ENCODE data around the gene C2CD2. TPM values are rescaled to one million over a fixed set of nuclear protein-coding genes. Genes with fewer than 3 reads are reported as not detected.

The C2CD2 gene
- total and polyA plus RNA-seq, 2 experiments from 2014 or later: 8.7 to 12.4 TPM

DNA sequence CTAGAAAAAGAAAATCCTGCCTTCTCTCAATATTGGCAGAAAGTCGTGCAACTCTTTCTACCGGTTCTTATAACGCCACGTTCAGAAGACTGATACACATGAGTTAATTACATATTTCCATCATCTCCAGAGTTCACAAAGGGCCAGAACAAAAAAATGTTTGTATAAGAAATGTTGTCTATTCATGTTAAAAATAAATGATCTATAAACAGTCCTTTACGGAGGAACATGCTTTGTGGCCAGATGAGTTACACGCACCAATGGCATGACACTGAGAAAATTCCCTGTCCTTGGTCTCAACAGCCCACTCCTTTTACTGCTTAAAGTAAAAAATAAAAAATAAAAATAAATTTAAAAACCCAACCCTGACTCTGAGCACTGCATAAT is 29.5 kb downstream of the C2CD2 start:
- H3K36me3 ChIP-seq: no peaks in the 10 kb centered on the region
- TF ChIP-seq, protein P1, sequence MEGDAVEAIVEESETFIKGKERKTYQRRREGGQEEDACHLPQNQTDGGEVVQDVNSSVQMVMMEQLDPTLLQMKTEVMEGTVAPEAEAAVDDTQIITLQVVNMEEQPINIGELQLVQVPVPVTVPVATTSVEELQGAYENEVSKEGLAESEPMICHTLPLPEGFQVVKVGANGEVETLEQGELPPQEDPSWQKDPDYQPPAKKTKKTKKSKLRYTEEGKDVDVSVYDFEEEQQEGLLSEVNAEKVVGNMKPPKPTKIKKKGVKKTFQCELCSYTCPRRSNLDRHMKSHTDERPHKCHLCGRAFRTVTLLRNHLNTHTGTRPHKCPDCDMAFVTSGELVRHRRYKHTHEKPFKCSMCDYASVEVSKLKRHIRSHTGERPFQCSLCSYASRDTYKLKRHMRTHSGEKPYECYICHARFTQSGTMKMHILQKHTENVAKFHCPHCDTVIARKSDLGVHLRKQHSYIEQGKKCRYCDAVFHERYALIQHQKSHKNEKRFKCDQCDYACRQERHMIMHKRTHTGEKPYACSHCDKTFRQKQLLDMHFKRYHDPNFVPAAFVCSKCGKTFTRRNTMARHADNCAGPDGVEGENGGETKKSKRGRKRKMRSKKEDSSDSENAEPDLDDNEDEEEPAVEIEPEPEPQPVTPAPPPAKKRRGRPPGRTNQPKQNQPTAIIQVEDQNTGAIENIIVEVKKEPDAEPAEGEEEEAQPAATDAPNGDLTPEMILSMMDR (IDR thresholded peaks at IDR 0.05; ENCODE audit: low read depth, low read length): no peak
- no peak overlapping the region for H3K27ac ChIP-seq
- H3K9me3 ChIP-seq (ENCODE audit: low read depth): no peaks in the 10 kb centered on the region
- H3K27me3 ChIP-seq: no peaks in the 10 kb centered on the region
- no peak overlapping the region for H3K4me3 ChIP-seq
- no peak for DNase-seq (ENCODE audit: low read depth in 1 of 2, low spot score in 1 of 2)
- peaks cover 3% of the 10 kb centered on the region for H3K4me1 ChIP-seq (ENCODE audit: low read depth)

DNA sequence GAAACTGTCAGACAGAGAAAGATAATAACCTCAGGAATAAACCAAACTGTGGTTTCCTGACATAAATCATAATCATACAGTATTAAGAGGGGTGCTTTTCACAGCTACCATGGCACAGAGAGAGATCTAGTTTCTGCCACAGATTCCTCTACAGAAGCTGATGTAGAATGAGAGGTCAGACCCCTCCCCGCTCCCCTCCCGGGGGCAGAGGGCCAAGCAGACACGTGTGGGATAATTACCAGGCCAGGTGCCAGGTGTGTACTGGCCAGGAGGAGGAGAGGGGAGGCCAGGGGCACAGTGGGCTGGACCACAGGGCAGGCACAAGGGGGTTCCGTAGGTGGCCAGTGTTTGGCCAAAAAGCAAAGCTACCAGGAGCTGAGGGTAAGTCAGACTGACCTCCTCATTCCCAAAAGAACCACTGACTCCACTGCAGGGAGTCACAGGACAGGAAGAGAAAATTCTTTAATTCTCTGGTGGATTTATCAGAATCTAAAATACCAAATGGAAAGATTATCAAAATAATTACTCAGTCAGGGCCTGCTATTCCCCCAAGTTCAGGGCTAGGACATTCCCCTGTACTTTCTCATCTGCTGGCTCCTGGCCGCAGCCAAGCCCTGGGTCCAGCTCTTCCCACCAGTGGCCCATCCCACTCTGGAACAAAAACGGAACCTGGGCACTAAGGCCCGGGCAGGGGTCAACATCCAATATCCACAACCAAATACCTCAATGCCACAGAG is 30.0 kb downstream of the C2CD2 start:
- Histone ChIP-seq H3K36me3 (no peaks in the 10 kb centered on the region), H3K27ac (no peak overlapping the region), H3K27me3 (no peaks in the 10 kb centered on the region), H3K9me3 (ENCODE audit: low read depth) (no peaks in the 10 kb centered on the region), H3K4me1 (ENCODE audit: low read depth) (peaks cover 3% of the 10 kb centered on the region), H3K4me3 (no peak overlapping the region)
- TF ChIP-seq, protein P1 (IDR thresholded peaks at IDR 0.05; ENCODE audit: low read depth, low read length): no peak
- peak in 1 of 2 donors; percentile 25 for DNase-seq (ENCODE audit: low read depth in 1 of 2, low spot score in 1 of 2)

DNA sequence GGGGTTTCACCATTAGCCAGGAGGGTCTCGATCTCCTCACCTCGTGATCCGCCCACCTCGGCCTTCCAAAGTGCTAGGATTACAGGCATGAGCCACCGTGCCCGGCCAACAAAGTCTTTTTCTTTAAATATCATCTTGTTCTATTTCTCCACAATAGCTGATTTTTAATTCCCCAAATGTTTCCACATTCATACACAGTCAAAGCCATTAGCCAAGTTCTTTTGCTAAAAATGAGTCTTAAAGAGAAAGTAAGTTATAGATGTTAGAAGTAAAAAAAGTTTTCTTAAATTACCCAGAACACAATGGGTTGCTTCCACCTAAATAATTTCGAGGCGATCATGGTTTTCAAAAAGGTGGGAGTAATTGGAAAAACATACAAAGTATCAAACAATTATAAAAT is 30.6 kb downstream of the C2CD2 start:
- Histone ChIP-seq H3K4me1 (ENCODE audit: low read depth) (peaks cover 3% of the 10 kb centered on the region), H3K27ac (no peak overlapping the region), H3K4me3 (no peak overlapping the region), H3K9me3 (ENCODE audit: low read depth) (no peaks in the 10 kb centered on the region), H3K36me3 (no peaks in the 10 kb centered on the region), H3K27me3 (no peaks in the 10 kb centered on the region)
- DNase-seq (ENCODE audit: low read depth in 1 of 2, low spot score in 1 of 2): no peak
- TF ChIP-seq, protein P1 (IDR thresholded peaks at IDR 0.05; ENCODE audit: low read depth, low read length): no peak

DNA sequence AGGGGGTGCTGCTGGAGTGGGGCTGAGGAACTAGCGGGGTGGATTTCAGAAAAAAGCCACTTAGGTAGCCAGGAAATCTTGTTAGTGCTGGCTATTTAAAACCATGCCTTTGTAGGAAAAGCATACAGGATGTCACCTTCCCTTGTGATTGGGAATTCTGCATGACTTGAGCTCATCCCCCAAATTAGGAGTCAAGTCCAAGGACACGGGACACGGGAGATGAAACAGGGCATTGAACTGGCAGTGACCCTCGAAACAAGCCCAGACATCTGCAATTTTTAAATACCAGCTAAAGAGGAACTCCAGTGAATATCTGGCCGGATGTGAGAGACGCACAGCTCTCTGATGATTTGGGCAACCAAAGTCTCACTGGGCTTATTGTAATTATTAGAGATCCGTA is 32.8 kb downstream of the C2CD2 start:
- H3K9me3 ChIP-seq (ENCODE audit: low read depth): no peaks in the 10 kb centered on the region
- no peak overlapping the region for H3K27ac ChIP-seq
- H3K4me1 ChIP-seq (ENCODE audit: low read depth): no peaks in the 10 kb centered on the region
- no peaks in the 10 kb centered on the region for H3K36me3 ChIP-seq
- no peak for DNase-seq (ENCODE audit: low read depth in 1 of 2, low spot score in 1 of 2)
- H3K27me3 ChIP-seq: no peaks in the 10 kb centered on the region
- TF ChIP-seq, protein P1 (IDR thresholded peaks at IDR 0.05; ENCODE audit: low read depth, low read length): no peak
- H3K4me3 ChIP-seq: no peak overlapping the region

DNA sequence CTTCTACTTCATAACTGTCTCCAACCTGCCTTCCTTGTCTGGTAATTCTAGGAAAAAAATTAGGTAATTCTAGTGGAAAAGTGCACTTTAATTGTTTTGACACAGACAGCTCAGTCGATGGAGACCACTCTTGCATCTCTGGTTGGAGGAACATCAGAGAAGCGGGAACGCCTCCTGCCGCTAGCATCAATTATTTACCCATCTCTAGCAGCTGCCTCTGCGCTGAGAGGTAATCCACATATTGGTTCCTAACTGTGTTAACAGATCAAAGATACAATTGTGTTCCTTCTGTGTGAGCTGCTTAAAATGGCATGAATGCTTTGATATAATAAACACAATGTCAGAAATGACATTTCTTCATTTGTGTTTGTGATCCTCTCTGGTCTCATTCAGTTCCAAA is 33.3 kb downstream of the C2CD2 start:
- TF ChIP-seq, protein P1 (IDR thresholded peaks at IDR 0.05; ENCODE audit: low read depth, low read length): no peak
- Histone ChIP-seq H3K27ac (no peak overlapping the region), H3K36me3 (no peaks in the 10 kb centered on the region), H3K4me1 (ENCODE audit: low read depth) (no peaks in the 10 kb centered on the region), H3K27me3 (no peaks in the 10 kb centered on the region), H3K4me3 (no peak overlapping the region), H3K9me3 (ENCODE audit: low read depth) (no peaks in the 10 kb centered on the region)
- DNase-seq (ENCODE audit: low read depth in 1 of 2, low spot score in 1 of 2): no peak

Measured in cardiac muscle cell (in vitro differentiated cells and primary cell).